ENCODE results near the gene PPP1R1B. TPM values are rescaled to one million over a fixed set of nuclear protein-coding genes. Genes with fewer than 3 reads are reported as not detected.
"Not testable (repeated sequence)": the region's sequence is repeated elsewhere in the genome, so short reads cannot be mapped to it uniquely, and the experiment has no call there.

The PPP1R1B gene
- total and polyA plus RNA-seq, 2 of the 4 experiments (the other 2 are of a cell fraction), result not detected

- H3K79me1 ChIP-seq (ENCODE audit: low read depth in 1 of 2, low read length in 2 of 2), result no peaks in the 10 kb centered on the region
- no TSS peak for BruUV-seq (replicated peaks)
- no peak overlapping the region for H2BK20ac ChIP-seq (ENCODE audit: low read depth, low read length)
- intact Hi-C loops (cut with micrococcal nuclease), result no loop called here
- ChIA-PET CTCF (no interaction called here), POLR2A (ENCODE audit: unreplicated experiment) (no interaction called here)
- no peak overlapping the region for H2AFZ ChIP-seq (replicated peaks; ENCODE audit: low read length, poor library complexity)
- no peaks in the 10 kb centered on the region for H3K9me1 ChIP-seq (ENCODE audit: insufficient read depth, low read length)
- H2BK120ac ChIP-seq (ENCODE audit: low read depth, low read length), result no peak overlapping the region
- no peak overlapping the region for H2BK5ac ChIP-seq (ENCODE audit: low read depth, low read length, poor library complexity, severe bottlenecking)
- no peak overlapping the region for H2AK9ac ChIP-seq (replicated peaks; ENCODE audit: low read depth, low read length, poor library complexity)
- H3K27ac ChIP-seq (ENCODE audit: insufficient read depth, low read length), result no peak overlapping the region
- H4K20me1 ChIP-seq (ENCODE audit: insufficient read depth, low read length), result no peaks in the 10 kb centered on the region
- TF ChIP-seq MXI1 (IDR thresholded peaks at IDR 0.05; ENCODE audit: borderline replicate concordance, low read depth, low read length) (no peak), MAZ (IDR thresholded peaks at IDR 0.05; ENCODE audit: borderline replicate concordance, low read depth, low read length) (no peak), FOS (IDR thresholded peaks at IDR 0.05; ENCODE audit: low read depth, low read length) (no peak), RFX5 (IDR thresholded peaks at IDR 0.05; ENCODE audit: low read depth, low read length) (no peak), NFE2L2 (IDR thresholded peaks at IDR 0.05; ENCODE audit: low read depth, low read length) (no peak), CHD1 (IDR thresholded peaks at IDR 0.05; ENCODE audit: low read depth, low read length) (no peak), MAFK (IDR thresholded peaks at IDR 0.05; ENCODE audit: low read depth, low read length) (no peak), BHLHE40 (IDR thresholded peaks at IDR 0.05; ENCODE audit: low read depth, low read length) (no peak)
- TF ChIP-seq, protein P1, sequence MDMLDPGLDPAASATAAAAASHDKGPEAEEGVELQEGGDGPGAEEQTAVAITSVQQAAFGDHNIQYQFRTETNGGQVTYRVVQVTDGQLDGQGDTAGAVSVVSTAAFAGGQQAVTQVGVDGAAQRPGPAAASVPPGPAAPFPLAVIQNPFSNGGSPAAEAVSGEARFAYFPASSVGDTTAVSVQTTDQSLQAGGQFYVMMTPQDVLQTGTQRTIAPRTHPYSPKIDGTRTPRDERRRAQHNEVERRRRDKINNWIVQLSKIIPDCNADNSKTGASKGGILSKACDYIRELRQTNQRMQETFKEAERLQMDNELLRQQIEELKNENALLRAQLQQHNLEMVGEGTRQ (IDR thresholded peaks at IDR 0.05; ENCODE audit: low read depth, low read length), result no peak
- H4K8ac ChIP-seq (ENCODE audit: low read depth in 2 of 2, low read length in 2 of 2), result no peak overlapping the region
- H3K9me3 ChIP-seq (ENCODE audit: control insufficient read depth, insufficient read depth, low read length), result no peaks in the 10 kb centered on the region
- no peaks in the 10 kb centered on the region for H3K4me1 ChIP-seq (ENCODE audit: control insufficient read depth, insufficient read depth, low read length)
- H3K14ac ChIP-seq (replicated peaks; ENCODE audit: low read depth, low read length), result no peak overlapping the region
- no peak overlapping the region for H3K18ac ChIP-seq (ENCODE audit: low read depth, low read length)
- no peak overlapping the region for H3K23ac ChIP-seq (ENCODE audit: low read depth, low read length)
- no peak overlapping the region for H4K91ac ChIP-seq (ENCODE audit: insufficient read depth, low read depth, low read length)
- in situ Hi-C loops (cut with MboI; ENCODE audit: low sequenced_read_pairs), result no loop called here
- peaks cover 32% of the 10 kb centered on the region for H3K27me3 ChIP-seq (ENCODE audit: control insufficient read depth, insufficient read depth, low read length)
- no peak overlapping the region for H3K56ac ChIP-seq (ENCODE audit: extremely low read depth, insufficient read depth, low read length)
- H2AK5ac ChIP-seq (ENCODE audit: low read depth, low read length), result no peak overlapping the region
- no peak overlapping the region for H3K9ac ChIP-seq (ENCODE audit: low read depth, low read length)
- dilution Hi-C loops (cut with HindIII; ENCODE audit: low sequenced_read_pairs, unreplicated experiment), result no loop called here
- H3K4me2 ChIP-seq (ENCODE audit: low read depth, low read length), result no peak overlapping the region
- H3K36me3 ChIP-seq (ENCODE audit: control insufficient read depth, insufficient read depth, low read length), result no peaks in the 10 kb centered on the region
- H3K4me3 ChIP-seq (ENCODE audit: insufficient read depth, low read depth, low read length), result no peak overlapping the region
- DNase-seq (no peak), ATAC-seq (ENCODE audit: low read depth) (no peak)
- H4K5ac ChIP-seq (ENCODE audit: low read depth, low read length), result no peak overlapping the region
- 40% methylated on average over 1 of the region's 2 CpGs; no CpG with 5 or more reads in 1 of the 2 experiments for WGBS, 2 experiments (ENCODE audit: extremely low coverage in 2 of 2, insufficient read length in 1 of 2)
- no peak overlapping the region for H3K4ac ChIP-seq (ENCODE audit: low read depth, low read length)
- no peak overlapping the region for H2BK15ac ChIP-seq (ENCODE audit: low read depth, low read length)
Observed at GRCh38 chr17:39582658-39583057, 44.1 kb upstream of the PPP1R1B start.

GRCh38 chr17:39590180-39590579 lies 36.6 kb upstream of the PPP1R1B start:
- ATAC-seq (ENCODE audit: low read depth); H3K18ac ChIP-seq (ENCODE audit: low read depth, low read length); H3K9me1 ChIP-seq (ENCODE audit: insufficient read depth, low read length); H2BK5ac ChIP-seq (ENCODE audit: low read depth, low read length, poor library complexity, severe bottlenecking); intact Hi-C loops (cut with micrococcal nuclease); H3K23ac ChIP-seq (ENCODE audit: low read depth, low read length); H3K56ac ChIP-seq (ENCODE audit: extremely low read depth, insufficient read depth, low read length); H2AK5ac ChIP-seq (ENCODE audit: low read depth, low read length); H3K4me3 ChIP-seq (ENCODE audit: insufficient read depth, low read depth, low read length); CTCF ChIA-PET; H3K9me3 ChIP-seq (ENCODE audit: control insufficient read depth, insufficient read depth, low read length); H3K79me1 ChIP-seq (ENCODE audit: low read depth in 1 of 2, low read length in 2 of 2); H2AK9ac ChIP-seq (replicated peaks; ENCODE audit: low read depth, low read length, poor library complexity); H2BK15ac ChIP-seq (ENCODE audit: low read depth, low read length); H3K9ac ChIP-seq (ENCODE audit: low read depth, low read length); DNase-seq; H3K4me2 ChIP-seq (ENCODE audit: low read depth, low read length); H3K4ac ChIP-seq (ENCODE audit: low read depth, low read length); H4K91ac ChIP-seq (ENCODE audit: insufficient read depth, low read depth, low read length); BruUV-seq (replicated peaks); dilution Hi-C loops (cut with HindIII; ENCODE audit: low sequenced_read_pairs, unreplicated experiment); H4K8ac ChIP-seq (ENCODE audit: low read depth in 2 of 2, low read length in 2 of 2); H4K20me1 ChIP-seq (ENCODE audit: insufficient read depth, low read length); H3K14ac ChIP-seq (replicated peaks; ENCODE audit: low read depth, low read length); H4K5ac ChIP-seq (ENCODE audit: low read depth, low read length); H3K4me1 ChIP-seq (ENCODE audit: control insufficient read depth, insufficient read depth, low read length); H3K27ac ChIP-seq (ENCODE audit: insufficient read depth, low read length); H3K36me3 ChIP-seq (ENCODE audit: control insufficient read depth, insufficient read depth, low read length); in situ Hi-C loops (cut with MboI; ENCODE audit: low sequenced_read_pairs); H2AFZ ChIP-seq (replicated peaks; ENCODE audit: low read length, poor library complexity); H2BK120ac ChIP-seq (ENCODE audit: low read depth, low read length); POLR2A ChIA-PET (ENCODE audit: unreplicated experiment); H2BK20ac ChIP-seq (ENCODE audit: low read depth, low read length): not testable (repeated sequence)
- no CpG with 5 or more reads among the region's 2 CpGs for WGBS, 2 experiments (ENCODE audit: extremely low coverage in 2 of 2, insufficient read length in 1 of 2)
- H3K27me3 ChIP-seq (ENCODE audit: control insufficient read depth, insufficient read depth, low read length), result peaks cover 23% of the 10 kb centered on the region
